HEK293 (cell line): ENCODE data around the gene STX10.
"Not testable (repeated sequence)": the region's sequence is repeated elsewhere in the genome, so short reads cannot be mapped to it uniquely, and the experiment has no call there.

Experiments
- CTCF ChIA-PET: fragments of 350-600 bp; formaldehyde crosslinking; extraction: SDS; loops from one replicate; lab custom pipeline; 2021; ENCODE audit warnings: antibody characterized with exemption; lab: Yijun Ruan, JAX
- POLR2A ChIA-PET: fragments of 300-600 bp; formaldehyde crosslinking; extraction: SDS; loops from one replicate; lab custom pipeline; 2020; ENCODE audit warnings: antibody characterized with exemption, inconsistent platforms; lab: Yijun Ruan, JAX
- H3K27ac ChIP-seq: fragments of 200-500 bp; sonication (Bioruptor generic); 2 replicates; pipeline ENCODE4 v1.5.1; 2014; ENCODE audit warnings: low read depth, low read length, control low read depth, inconsistent platforms; ENCODE audit errors: extremely low read depth
- H3K36me3 ChIP-seq, 2 experiments: fragments of 200-500 bp in 1 of 2; sonication (Bioruptor generic) in 1 of 2; 1 replicate in 1 of 2; 2 replicates in 1 of 2; pipeline ENCODE4 v1.5.1; 2014 to 2017; ENCODE audit warnings: inconsistent platforms in 2 of 2, low read length in 2 of 2; ENCODE audit not compliant: control insufficient read depth in 2 of 2, insufficient read depth in 1 of 2
- H3K4me1 ChIP-seq: fragments of 200-500 bp; sonication (Bioruptor generic); 2 replicates; pipeline ENCODE4 v1.5.1; 2014; ENCODE audit warnings: mild to moderate bottlenecking, low read length, inconsistent platforms; ENCODE audit not compliant: control insufficient read depth, insufficient read depth
- H3K4me3 ChIP-seq: 2 replicates; pipeline ENCODE4 v1.5.1; 2011; ENCODE audit warnings: low read depth, mild to moderate bottlenecking, control low read depth, low read length, moderate library complexity
- H3K9me3 ChIP-seq: fragments of 200-500 bp; sonication (Bioruptor generic); 2 replicates; pipeline ENCODE4 v1.5.1; 2014; ENCODE audit warnings: low read depth, low read length, inconsistent platforms; ENCODE audit not compliant: control insufficient read depth, insufficient read depth
- GLI4 ChIP-seq: fragments of 450-650 bp; formaldehyde crosslinking; IDR thresholded peaks from 2 replicates; pipeline ENCODE4 v1.5.1; 2016; ENCODE audit warnings: missing biosample characterization, missing genetic modification characterization
- SCRT1 ChIP-seq: fragments of 450-650 bp; formaldehyde crosslinking; IDR thresholded peaks from 2 replicates; pipeline ENCODE4 v1.5.1; 2016; ENCODE audit warnings: missing biosample characterization, missing genetic modification characterization, borderline replicate concordance
- ZBTB20 ChIP-seq: fragments of 450-650 bp; formaldehyde crosslinking; IDR thresholded peaks from 2 replicates; pipeline ENCODE4 v1.5.1; 2016; ENCODE audit warnings: missing biosample characterization, missing genetic modification characterization
- ZBTB7A ChIP-seq: fragments of 450-650 bp; formaldehyde crosslinking; IDR thresholded peaks from 2 replicates; pipeline ENCODE4 v1.5.1; 2016; ENCODE audit warnings: low read depth, missing biosample characterization, missing genetic modification characterization
- ZNF335 ChIP-seq: fragments of 450-650 bp; formaldehyde crosslinking; conservative IDR thresholded peaks from 2 replicates; pipeline ENCODE4 v1.5.1; 2016; ENCODE audit warnings: missing biosample characterization, missing genetic modification characterization
- ZNF37A ChIP-seq: fragments of 450-650 bp; IDR thresholded peaks from 2 replicates; pipeline ENCODE4 v1.5.1; 2018; ENCODE audit warnings: missing biosample characterization, missing genetic modification characterization
- ZNF529 ChIP-seq: fragments of 450-650 bp; formaldehyde crosslinking; IDR thresholded peaks from 2 replicates; pipeline ENCODE4 v1.5.1; 2017; ENCODE audit warnings: missing genetic modification characterization, missing biosample characterization; ENCODE audit not compliant: insufficient replicate concordance
- ZNF558 ChIP-seq: fragments of 450-650 bp; formaldehyde crosslinking; IDR thresholded peaks from 2 replicates; pipeline ENCODE4 v1.5.1; 2016; ENCODE audit warnings: missing biosample characterization, missing genetic modification characterization
- ZNF600 ChIP-seq: fragments of 450-650 bp; formaldehyde crosslinking; IDR thresholded peaks from 2 replicates; pipeline ENCODE4 v1.5.1; 2016; ENCODE audit warnings: missing biosample characterization, missing genetic modification characterization
- ZNF777 ChIP-seq: fragments of 450-650 bp; formaldehyde crosslinking; IDR thresholded peaks from 2 replicates; pipeline ENCODE4 v1.5.1; 2017; ENCODE audit warnings: missing biosample characterization, missing genetic modification characterization, borderline replicate concordance
- ZNF792 ChIP-seq: fragments of 450-650 bp; formaldehyde crosslinking; IDR thresholded peaks from 2 replicates; pipeline ENCODE4 v1.5.1; 2016; ENCODE audit warnings: missing biosample characterization, missing genetic modification characterization
- TF ChIP-seq, protein P1 (sequence below): fragments of 450-650 bp; formaldehyde crosslinking; IDR thresholded peaks from 2 replicates; pipeline ENCODE4 v1.5.1; 2016; ENCODE audit warnings: missing biosample characterization, missing genetic modification characterization
- TF ChIP-seq, protein P2 (sequence below): fragments of 450-650 bp; formaldehyde crosslinking; IDR thresholded peaks from 2 replicates; pipeline ENCODE4 v1.5.1; 2016; ENCODE audit warnings: missing biosample characterization, missing genetic modification characterization, borderline replicate concordance
- TF ChIP-seq, protein P3 (sequence below): fragments of 450-650 bp; formaldehyde crosslinking; IDR thresholded peaks from 2 replicates; pipeline ENCODE4 v1.5.1; 2016; ENCODE audit warnings: missing biosample characterization, missing genetic modification characterization
- TF ChIP-seq, protein P4 (sequence below): fragments of 450-650 bp; formaldehyde crosslinking; IDR thresholded peaks from 2 replicates; pipeline ENCODE4 v1.5.1; 2016; ENCODE audit warnings: missing biosample characterization, missing genetic modification characterization
- TF ChIP-seq, protein P5 (sequence below): fragments of 450-650 bp; formaldehyde crosslinking; IDR thresholded peaks from 2 replicates; pipeline ENCODE4 v1.5.1; 2017; ENCODE audit warnings: missing biosample characterization, missing genetic modification characterization

STX10 gene

DNA sequence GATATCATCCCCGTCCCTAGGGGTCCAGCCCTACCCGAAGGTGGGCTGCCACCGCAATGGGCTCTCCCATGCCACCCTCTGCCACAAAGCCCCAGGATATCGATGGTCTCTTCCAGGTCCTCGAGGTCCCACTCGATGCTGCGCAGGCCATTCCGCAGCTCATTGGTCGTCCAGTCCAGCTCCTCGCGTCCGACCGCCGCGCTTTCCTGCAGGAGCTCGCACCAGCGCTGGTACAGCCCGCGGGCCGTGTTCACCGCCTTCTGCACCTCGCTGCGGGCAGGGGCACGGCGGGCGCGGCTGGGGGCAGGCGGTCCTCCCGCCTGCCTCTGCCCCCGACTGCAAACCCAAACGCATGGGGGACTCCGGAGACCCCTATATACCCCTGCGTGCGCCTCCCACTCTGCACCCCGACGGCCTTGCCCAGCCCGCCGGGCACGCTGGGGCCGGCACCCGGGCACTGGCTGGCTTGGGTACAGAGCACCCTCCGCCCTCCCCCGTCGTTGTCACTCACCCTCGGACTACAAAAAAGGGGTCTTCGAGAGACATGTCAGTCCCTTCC lies 468 bp downstream of the STX10 start (continued):
- peak; percentile 92 for TF ChIP-seq ZNF777 (tag by site-specific recombination)
- no peak for TF ChIP-seq ZNF37A (tag by site-specific recombination)
- TF ChIP-seq ZNF600 (tag by site-specific recombination): peak; percentile 48; the same call in 1 of the 2 replicates
- TF ChIP-seq, protein P1, sequence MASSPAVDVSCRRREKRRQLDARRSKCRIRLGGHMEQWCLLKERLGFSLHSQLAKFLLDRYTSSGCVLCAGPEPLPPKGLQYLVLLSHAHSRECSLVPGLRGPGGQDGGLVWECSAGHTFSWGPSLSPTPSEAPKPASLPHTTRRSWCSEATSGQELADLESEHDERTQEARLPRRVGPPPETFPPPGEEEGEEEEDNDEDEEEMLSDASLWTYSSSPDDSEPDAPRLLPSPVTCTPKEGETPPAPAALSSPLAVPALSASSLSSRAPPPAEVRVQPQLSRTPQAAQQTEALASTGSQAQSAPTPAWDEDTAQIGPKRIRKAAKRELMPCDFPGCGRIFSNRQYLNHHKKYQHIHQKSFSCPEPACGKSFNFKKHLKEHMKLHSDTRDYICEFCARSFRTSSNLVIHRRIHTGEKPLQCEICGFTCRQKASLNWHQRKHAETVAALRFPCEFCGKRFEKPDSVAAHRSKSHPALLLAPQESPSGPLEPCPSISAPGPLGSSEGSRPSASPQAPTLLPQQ (tag by site-specific recombination): no peak
- TF ChIP-seq ZNF335: peak; percentile 84
- TF ChIP-seq, protein P2, sequence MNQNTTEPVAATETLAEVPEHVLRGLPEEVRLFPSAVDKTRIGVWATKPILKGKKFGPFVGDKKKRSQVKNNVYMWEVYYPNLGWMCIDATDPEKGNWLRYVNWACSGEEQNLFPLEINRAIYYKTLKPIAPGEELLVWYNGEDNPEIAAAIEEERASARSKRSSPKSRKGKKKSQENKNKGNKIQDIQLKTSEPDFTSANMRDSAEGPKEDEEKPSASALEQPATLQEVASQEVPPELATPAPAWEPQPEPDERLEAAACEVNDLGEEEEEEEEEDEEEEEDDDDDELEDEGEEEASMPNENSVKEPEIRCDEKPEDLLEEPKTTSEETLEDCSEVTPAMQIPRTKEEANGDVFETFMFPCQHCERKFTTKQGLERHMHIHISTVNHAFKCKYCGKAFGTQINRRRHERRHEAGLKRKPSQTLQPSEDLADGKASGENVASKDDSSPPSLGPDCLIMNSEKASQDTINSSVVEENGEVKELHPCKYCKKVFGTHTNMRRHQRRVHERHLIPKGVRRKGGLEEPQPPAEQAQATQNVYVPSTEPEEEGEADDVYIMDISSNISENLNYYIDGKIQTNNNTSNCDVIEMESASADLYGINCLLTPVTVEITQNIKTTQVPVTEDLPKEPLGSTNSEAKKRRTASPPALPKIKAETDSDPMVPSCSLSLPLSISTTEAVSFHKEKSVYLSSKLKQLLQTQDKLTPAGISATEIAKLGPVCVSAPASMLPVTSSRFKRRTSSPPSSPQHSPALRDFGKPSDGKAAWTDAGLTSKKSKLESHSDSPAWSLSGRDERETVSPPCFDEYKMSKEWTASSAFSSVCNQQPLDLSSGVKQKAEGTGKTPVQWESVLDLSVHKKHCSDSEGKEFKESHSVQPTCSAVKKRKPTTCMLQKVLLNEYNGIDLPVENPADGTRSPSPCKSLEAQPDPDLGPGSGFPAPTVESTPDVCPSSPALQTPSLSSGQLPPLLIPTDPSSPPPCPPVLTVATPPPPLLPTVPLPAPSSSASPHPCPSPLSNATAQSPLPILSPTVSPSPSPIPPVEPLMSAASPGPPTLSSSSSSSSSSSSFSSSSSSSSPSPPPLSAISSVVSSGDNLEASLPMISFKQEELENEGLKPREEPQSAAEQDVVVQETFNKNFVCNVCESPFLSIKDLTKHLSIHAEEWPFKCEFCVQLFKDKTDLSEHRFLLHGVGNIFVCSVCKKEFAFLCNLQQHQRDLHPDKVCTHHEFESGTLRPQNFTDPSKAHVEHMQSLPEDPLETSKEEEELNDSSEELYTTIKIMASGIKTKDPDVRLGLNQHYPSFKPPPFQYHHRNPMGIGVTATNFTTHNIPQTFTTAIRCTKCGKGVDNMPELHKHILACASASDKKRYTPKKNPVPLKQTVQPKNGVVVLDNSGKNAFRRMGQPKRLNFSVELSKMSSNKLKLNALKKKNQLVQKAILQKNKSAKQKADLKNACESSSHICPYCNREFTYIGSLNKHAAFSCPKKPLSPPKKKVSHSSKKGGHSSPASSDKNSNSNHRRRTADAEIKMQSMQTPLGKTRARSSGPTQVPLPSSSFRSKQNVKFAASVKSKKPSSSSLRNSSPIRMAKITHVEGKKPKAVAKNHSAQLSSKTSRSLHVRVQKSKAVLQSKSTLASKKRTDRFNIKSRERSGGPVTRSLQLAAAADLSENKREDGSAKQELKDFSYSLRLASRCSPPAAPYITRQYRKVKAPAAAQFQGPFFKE (tag by site-specific recombination): 0 out of 2 replicates have a peak, but pooled peaks have one; percentile 50
- TF ChIP-seq ZNF529 (tag by site-specific recombination): no peak
- TF ChIP-seq ZBTB7A (tag by site-specific recombination): peak; percentile 7; the same call in 1 of the 2 replicates
- TF ChIP-seq ZNF558 (tag by site-specific recombination): no peak
- TF ChIP-seq, protein P3, sequence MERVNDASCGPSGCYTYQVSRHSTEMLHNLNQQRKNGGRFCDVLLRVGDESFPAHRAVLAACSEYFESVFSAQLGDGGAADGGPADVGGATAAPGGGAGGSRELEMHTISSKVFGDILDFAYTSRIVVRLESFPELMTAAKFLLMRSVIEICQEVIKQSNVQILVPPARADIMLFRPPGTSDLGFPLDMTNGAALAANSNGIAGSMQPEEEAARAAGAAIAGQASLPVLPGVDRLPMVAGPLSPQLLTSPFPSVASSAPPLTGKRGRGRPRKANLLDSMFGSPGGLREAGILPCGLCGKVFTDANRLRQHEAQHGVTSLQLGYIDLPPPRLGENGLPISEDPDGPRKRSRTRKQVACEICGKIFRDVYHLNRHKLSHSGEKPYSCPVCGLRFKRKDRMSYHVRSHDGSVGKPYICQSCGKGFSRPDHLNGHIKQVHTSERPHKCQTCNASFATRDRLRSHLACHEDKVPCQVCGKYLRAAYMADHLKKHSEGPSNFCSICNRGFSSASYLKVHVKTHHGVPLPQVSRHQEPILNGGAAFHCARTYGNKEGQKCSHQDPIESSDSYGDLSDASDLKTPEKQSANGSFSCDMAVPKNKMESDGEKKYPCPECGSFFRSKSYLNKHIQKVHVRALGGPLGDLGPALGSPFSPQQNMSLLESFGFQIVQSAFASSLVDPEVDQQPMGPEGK (tag by site-specific recombination): 0 out of 2 replicates have a peak, but pooled peaks have one; percentile 90
- 0 out of 2 replicates have a peak, but pooled peaks have one; percentile 19 for TF ChIP-seq GLI4 (tag by site-specific recombination)
- peak; percentile 85 for TF ChIP-seq ZBTB20 (tag by site-specific recombination)
- peak; percentile 41; the same call in 1 of the 2 replicates for TF ChIP-seq ZNF792 (tag by site-specific recombination)

DNA sequence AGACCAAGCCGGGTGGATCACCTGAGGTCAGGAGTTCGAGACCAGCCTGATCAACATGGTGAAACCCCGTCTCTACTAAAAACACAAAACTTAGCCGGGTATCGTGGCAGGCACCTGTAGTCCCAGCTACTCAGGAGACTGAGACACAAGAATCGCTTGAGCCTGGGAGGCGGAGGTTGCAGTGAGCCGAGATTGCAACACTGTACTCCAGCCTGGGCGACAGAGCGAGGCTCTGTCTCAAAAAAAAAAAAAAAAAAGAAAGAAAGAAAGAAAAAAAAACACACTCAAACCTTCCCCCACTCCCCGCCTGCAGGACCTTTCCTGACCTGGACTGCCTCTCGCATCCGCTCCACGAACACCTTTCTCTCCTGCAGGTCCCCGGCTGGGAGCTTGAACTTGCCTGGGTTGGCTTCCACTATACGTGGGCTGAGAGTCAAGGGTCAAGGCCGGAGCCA lies 975 bp downstream of the STX10 start:
- Histone ChIP-seq H3K36me3 (peaks cover 6 to 17% of the 10 kb centered on the region in 2 experiments; a peak in 2 of 3 replicates), H3K4me3 (peak overlapping the region; percentile 83), H3K27ac (peak overlapping the region; percentile 86; the same call in 1 of the 2 replicates)
- POLR2A ChIA-PET: interaction anchor here (0.8 to 2.8 kb wide), 4 partner anchors 14 to 29 kb away, joined by 3 to 27 read pairs (median 4); partner anchors contain the start of gene NACC1
- not testable (repeated sequence) for H3K9me3 ChIP-seq, H3K4me1 ChIP-seq
- TF ChIP-seq, protein P4, sequence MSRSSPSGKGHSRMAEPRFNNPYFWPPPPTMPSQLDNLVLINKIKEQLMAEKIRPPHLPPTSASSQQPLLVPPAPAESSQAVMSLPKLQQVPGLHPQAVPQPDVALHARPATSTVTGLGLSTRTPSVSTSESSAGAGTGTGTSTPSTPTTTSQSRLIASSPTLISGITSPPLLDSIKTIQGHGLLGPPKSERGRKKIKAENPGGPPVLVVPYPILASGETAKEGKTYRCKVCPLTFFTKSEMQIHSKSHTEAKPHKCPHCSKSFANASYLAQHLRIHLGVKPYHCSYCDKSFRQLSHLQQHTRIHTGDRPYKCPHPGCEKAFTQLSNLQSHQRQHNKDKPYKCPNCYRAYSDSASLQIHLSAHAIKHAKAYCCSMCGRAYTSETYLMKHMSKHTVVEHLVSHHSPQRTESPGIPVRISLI (tag by site-specific recombination): peak; percentile 75
- TF ChIP-seq, protein P5, sequence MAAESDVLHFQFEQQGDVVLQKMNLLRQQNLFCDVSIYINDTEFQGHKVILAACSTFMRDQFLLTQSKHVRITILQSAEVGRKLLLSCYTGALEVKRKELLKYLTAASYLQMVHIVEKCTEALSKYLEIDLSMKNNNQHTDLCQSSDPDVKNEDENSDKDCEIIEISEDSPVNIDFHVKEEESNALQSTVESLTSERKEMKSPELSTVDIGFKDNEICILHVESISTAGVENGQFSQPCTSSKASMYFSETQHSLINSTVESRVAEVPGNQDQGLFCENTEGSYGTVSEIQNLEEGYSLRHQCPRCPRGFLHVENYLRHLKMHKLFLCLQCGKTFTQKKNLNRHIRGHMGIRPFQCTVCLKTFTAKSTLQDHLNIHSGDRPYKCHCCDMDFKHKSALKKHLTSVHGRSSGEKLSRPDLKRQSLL (tag by site-specific recombination): 0 out of 2 replicates have a peak, but pooled peaks have one; percentile 14
- TF ChIP-seq SCRT1 (tag by site-specific recombination): 0 out of 2 replicates have a peak, but pooled peaks have one; percentile 39
- CTCF ChIA-PET: interaction anchor here (0.6 to 1.7 kb wide), 4 partner anchors 21 to 172 kb away, joined by 3 to 5 read pairs (median 4); no protein-coding TSS in a partner anchor
